Fibroblast of lung (primary cell): ENCODE data around the gene C1QTNF1.
A peak's percentile ranks its signal among the peaks of the same experiment; 100 is the strongest.

Source experiments
- CTCF ChIP-seq, 2 donors: IDR thresholded peaks in 1 of 2; conservative IDR thresholded peaks in 1 of 2; 1 replicate in 1 of 2; 2 replicates in 1 of 2; pipeline ENCODE4 v1.5.1; 2011 to 2012; ENCODE audit warnings: low read length in 2 of 2, control low read depth in 1 of 2, inconsistent platforms in 1 of 2, low read depth in 1 of 2, mild to moderate bottlenecking in 1 of 2
- EZH2 ChIP-seq: IDR thresholded peaks from 2 replicates; pipeline ENCODE4 v1.5.1; 2012; ENCODE audit warnings: low read length, control low read depth, mild to moderate bottlenecking; ENCODE audit errors: missing control alignments

DNA sequence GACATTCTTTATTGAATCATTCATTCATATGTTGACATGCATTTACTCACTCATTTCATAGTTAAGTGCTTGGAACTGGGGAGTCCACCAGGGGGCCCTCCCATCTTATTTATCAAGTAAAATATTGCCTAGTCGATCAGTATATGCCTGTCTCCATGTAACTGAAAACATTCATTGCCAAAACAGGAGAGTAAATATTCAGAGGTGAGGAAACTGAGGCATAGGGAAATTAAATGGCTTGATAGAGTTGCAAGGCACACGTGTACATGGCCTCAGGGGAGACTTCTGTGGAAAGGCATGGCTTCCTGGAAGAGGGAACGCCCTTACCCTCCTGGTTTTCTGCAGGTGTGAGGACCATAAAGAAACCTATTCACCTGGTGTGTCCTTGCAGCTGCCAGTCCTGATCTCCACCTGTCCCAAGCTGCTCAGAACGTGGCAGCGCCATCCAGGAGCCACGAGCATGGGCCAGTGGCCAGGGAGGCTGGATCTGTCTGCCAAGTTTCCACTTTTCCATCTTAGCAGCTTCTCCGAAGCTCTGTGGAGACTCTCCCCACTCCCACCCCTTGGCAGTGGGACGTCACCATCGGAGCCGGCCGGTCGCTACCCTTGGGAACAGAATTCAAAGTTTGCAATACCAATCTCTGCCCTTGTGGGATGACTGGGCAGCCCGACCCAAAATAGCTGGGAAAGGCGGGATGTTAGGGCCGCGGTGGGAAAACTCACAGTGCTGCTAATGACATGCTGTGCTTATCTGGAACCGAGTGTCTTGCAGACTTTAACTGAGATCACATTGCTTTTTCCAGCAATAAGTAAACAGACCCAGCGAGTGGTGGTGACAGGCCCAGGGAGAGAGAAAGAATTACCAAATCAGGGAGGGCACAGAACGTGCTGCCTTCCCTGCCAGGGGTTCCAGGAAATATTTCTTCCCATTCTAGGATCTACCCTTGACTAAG, 4.1 kb upstream of the C1QTNF1 start:
- TF ChIP-seq CTCF (conservative IDR thresholded peaks at IDR 0.05 in 1 of 2, IDR thresholded peaks at IDR 0.05 in 1 of 2; ENCODE audit: low read depth in 1 of 2, low read length in 2 of 2): peak; percentile 70 to 75
- no peak for TF ChIP-seq EZH2
